ENCODE results near the gene CD74. TPM values are rescaled to one million over a fixed set of nuclear protein-coding genes. Genes with fewer than 3 reads are reported as not detected.

The CD74 gene
- total RNA-seq, 1 experiment from 2014 or later = 19.5 TPM

GRCh38 chr5:150363185-150363584, 49.5 kb downstream of the CD74 start:
- Histone ChIP-seq H4K20me1 (ENCODE audit: control insufficient read depth, insufficient read depth, insufficient read length) (peaks cover 2% of the 10 kb centered on the region), H4K8ac (replicated peaks; ENCODE audit: insufficient read length, low read depth, low read length) (no peak overlapping the region), H3K4me1 (ENCODE audit: insufficient read depth, low read length) (no peaks in the 10 kb centered on the region), H3K23ac (ENCODE audit: insufficient read length, low read depth, low read length) (no peak overlapping the region), H2AFZ (ENCODE audit: low read length) (no peak overlapping the region), H3K79me2 (ENCODE audit: insufficient read depth, low read length) (peaks cover 18% of the 10 kb centered on the region; the same call in 1 of the 2 replicates), H3K27me3 (ENCODE audit: insufficient read depth, low read length) (no peaks in the 10 kb centered on the region), H3K56ac (ENCODE audit: insufficient read length, low read depth, low read length) (no peak overlapping the region), H3K23me2 (ENCODE audit: insufficient read length, low read depth, low read length, poor library complexity, severe bottlenecking) (peaks cover 2% of the 10 kb centered on the region), H2BK20ac (ENCODE audit: low read depth, low read length, poor library complexity, severe bottlenecking) (no peak overlapping the region), H3K79me1 (ENCODE audit: insufficient read depth, low read depth, low read length, poor library complexity, severe bottlenecking) (peaks cover 11% of the 10 kb centered on the region), H3K18ac (ENCODE audit: insufficient read length, low read depth, low read length) (no peak overlapping the region), H3K4me2 (ENCODE audit: insufficient read depth, insufficient read length, low read length) (no peak overlapping the region), H2BK15ac (ENCODE audit: low read depth, low read length) (no peak overlapping the region), H3K9ac (ENCODE audit: extremely low read depth, insufficient read length, low read length) (no peak overlapping the region), H3K14ac (ENCODE audit: insufficient read depth, low read length) (no peak overlapping the region), H2BK5ac (ENCODE audit: insufficient read length, low read length) (no peak overlapping the region), H2BK12ac (ENCODE audit: insufficient read length, low read depth, low read length) (no peak overlapping the region), H3K9me3 (ENCODE audit: control insufficient read depth, low read depth, low read length) (no peaks in the 10 kb centered on the region), H3K27ac (ENCODE audit: insufficient read length, low read depth, low read length) (no peak overlapping the region), H4K5ac (ENCODE audit: insufficient read length, low read depth, low read length) (no peak overlapping the region), H2AK5ac (ENCODE audit: insufficient read length, low read length) (no peak overlapping the region), H3K4ac (ENCODE audit: low read depth, low read length) (no peak overlapping the region), H3T11ph (ENCODE audit: low read length) (no peak overlapping the region), H2BK120ac (ENCODE audit: low read depth, low read length, poor library complexity, severe bottlenecking) (no peak overlapping the region), H4K91ac (ENCODE audit: insufficient read length, low read depth, low read length) (no peak overlapping the region)
- WGBS (ENCODE audit: extremely low coverage, insufficient read length, low lambda C conversion rate) = no CpG with 5 or more reads among the region's 2 CpGs
- H3K9me3 Mint-ChIP-seq = no peaks in the 10 kb centered on the region
- no peak for TF ChIP-seq CTCF (conservative IDR thresholded peaks at IDR 0.05)
- no peak for DNase-seq
- H3K27ac Mint-ChIP-seq = no peak overlapping the region; a peak in 1 of 7 replicates
- peaks cover 43 to 87% (median 77%) of the 10 kb centered on the region in 3 experiments; a peak in 6 of 7 replicates for H3K36me3 Mint-ChIP-seq (ENCODE audit: insufficient read depth in 1 of 3, low read depth in 3 of 3)
- no peak overlapping the region; a peak in 1 of 5 replicates for H3K4me3 Mint-ChIP-seq
- peaks cover 7 to 8% of the 10 kb centered on the region in 2 experiments for H3K4me1 Mint-ChIP-seq
- H3K27me3 Mint-ChIP-seq (ENCODE audit: low read depth) = no peaks in the 10 kb centered on the region
